SW 1271 (cell line): ENCODE measurements around the gene DPY19L3.
A peak's percentile ranks its signal among the peaks of the same experiment; 100 is the strongest.
"Not testable (repeated sequence)": the region's sequence is repeated elsewhere in the genome, so short reads cannot be mapped to it uniquely, and the experiment has no call there.

Source experiments
- DNase-seq, 2 experiments: peaks; one replicate each; lab custom pipeline; 2025; lab: John Stamatoyannopoulos, UW

Gene DPY19L3

DNA sequence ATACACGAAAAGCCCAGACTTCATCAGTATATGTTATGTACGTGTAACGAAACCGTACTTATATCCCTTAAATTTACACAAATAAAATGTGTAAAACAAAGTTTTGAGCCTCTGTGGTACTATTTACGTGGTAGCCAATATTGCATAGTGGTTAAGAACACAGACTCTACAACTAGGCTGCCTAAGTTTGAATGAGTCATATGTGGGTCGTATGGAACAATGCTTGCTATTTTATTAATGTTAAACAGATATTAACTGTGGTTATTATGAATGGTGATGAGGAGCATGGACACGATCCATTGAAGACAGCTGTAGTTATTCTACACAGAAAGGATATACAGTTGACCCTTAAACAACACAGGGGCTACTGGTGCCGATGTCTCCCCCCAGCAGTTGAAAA, 42.5 kb downstream of the DPY19L3 start:
- DNase-seq: no peak

DNA sequence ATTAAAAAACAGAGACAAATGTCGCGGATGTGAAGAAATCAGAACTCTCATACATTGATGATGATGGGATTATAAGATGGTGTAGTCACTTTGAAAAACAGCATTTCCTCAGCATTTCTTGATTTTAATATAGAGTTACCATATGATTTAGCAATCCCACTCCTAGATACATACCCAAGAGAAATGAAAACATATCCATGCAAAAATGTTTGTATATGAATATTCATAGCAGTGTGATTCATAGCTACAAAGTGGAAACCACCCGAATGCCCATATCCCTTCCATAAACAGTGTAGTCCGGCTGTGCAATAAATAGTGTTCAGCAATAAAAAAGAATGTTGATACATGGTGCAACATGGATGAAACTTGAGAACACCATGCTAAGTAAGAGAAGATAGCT, 44.6 kb downstream of the DPY19L3 start:
- no peak for DNase-seq

DNA sequence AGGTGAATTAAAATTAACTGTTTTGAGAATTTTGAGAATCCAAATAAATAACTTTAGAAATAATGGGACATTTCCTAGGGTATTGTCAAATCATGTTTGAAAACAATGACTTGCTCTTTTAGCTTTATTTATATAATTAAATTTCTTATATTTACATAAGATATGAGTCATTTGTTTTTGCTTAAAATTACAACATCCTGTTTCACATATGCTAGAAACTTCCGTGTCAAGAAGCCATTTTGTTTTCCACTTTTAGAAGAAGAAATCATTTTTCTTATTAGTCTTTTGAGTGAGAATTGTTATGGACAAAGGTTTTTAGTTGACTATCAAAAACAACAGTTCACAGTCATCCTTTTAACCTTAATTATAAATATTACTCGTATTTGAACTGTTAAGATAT, 48.2 kb downstream of the DPY19L3 start:
- DNase-seq: no peak

DNA sequence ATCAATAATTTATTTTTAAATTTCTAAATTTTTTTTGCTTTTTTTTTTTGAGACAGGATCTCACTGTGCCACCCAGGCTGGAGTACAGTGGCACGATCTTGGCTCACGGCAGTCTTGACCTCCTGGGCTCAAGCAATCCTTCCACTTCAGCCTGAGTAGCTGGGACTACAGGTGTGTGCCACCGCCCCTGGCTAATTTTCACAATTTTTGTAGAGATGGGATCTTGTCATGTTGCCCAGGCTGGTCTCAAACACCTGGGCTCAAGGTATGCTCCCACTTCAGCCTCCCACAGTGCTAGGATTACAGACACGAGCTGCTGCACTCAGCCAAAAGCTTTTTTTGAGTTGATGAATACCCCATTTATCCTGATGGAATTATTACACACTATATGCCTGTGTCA, 50.8 kb downstream of the DPY19L3 start:
- DNase-seq: no peak

DNA sequence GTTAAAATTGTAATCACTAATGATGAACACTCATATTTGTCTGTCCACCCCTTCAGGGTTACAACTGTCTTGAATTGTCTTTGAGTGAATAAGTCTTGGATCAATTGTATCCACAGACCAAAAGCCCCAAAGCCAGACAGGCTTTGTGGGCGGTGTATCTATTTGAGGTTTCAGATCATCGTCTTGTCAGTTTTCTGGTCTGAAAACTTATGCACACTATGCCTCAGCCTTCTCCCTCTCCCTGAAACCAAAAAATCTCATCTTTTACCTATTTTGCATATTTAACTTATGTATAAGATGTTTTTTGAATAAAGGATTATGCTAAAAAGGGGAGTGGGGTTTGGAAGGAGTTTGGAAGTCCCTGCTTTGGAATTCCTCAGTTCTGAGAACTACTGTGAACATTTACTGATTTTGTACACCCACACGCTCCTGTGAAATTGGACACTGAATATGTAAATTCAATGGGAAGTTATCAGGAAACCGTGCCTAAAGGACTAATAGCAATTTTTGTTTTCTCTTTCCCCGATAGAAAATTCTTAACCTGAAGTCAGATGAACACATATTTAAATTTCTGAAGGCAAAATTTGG, 52.1 kb downstream of the DPY19L3 start:
- DNase-seq: no peak

DNA sequence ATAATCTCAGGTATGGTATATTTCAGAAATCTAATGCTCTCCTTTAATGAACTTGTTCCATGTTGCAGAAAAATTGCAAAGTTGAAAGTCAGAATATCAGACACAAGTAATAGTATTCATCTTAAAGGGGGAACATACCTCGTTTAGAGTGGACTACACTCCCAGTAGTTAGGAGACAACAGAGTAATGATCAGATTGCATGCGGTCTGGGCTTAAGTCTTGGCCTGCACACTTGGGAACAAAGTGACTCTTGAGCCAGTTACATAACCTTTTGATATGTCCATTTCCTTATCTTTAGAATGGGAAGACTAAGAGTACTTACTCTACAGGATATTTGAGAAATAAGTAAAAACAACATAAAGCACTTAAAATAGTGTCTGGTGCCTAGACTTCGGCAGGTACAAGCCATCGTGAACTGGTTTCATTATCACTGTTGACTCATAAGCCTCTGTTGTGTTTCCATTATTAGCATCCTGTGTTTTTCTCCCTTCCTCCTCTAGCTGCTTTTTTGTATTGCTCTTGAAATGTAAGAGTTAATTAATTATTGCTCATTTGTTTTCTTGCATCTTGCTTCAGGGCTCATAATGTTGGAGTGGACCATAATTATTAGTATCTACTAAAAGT, 53.0 kb downstream of the DPY19L3 start:
- no peak for DNase-seq

DNA sequence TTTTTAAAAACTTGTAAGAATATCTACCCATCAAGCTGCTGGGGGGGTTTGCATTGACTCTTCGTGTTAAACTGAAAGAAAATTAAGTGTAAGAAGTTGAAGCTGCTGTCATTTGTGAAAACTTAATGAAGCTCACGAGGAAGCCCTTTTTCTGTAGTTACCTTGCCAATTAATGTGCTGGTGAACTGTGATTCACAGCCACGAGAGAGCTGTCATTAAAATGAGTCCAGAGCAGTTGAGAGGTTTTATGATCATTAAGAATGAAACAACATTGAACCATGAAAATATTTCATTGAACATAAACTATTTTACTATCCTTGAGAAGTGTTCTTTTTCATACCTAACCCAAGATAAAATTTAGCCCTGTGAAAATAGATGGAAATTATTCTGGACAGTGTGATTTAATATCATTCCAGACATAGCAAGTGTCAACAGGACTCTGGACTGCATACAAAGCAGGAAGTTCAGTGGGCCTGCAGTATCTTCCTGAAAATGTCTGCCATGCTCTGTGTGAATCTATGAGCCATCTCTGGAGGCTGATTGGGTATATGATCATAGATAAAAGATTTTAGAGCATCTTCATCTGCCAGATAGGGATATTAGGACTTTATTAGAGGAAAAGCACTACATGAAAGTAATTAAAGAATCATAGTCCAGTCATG, 53.8 kb downstream of the DPY19L3 start:
- no peak for DNase-seq

DNA sequence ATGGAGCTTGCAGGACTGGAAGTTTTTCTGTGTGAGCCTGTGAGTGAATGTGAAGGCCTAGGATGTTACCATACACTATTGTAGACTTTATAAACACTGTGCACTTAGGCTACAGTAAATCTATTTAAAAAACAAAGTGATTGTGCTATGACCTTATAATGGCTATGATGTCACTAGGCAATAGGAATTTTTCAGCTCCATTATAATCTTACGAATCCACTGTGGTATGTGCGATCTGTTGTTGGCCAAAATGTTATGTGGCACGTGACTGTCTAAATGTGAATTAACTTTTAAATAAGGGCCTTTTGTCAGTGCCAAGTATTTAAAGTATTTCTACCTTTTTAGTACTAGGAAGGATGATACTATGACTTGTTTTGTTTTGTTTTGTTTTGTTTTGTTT, 54.9 kb downstream of the DPY19L3 start:
- no peak for DNase-seq

DNA sequence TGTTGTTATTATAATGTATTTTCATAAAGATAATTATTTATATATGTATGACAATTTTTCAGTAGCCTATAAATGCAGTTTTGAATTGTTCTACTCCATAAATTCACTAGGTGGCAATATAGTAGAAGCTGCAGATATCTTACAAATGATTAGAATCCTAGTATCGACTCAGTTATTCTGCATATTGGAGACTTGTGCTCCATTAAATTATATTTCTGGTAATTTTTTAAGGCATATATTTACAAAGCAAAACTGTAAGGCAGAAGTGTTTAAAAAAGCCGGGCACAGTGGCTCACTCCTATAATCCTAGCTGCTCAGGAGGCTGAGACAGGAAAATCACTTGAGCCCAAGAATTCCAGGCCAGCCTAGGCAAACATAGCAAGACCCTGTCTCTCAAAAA, 58.7 kb downstream of the DPY19L3 start:
- peak in 1 of 2 experiments; percentile 29 for DNase-seq

DNA sequence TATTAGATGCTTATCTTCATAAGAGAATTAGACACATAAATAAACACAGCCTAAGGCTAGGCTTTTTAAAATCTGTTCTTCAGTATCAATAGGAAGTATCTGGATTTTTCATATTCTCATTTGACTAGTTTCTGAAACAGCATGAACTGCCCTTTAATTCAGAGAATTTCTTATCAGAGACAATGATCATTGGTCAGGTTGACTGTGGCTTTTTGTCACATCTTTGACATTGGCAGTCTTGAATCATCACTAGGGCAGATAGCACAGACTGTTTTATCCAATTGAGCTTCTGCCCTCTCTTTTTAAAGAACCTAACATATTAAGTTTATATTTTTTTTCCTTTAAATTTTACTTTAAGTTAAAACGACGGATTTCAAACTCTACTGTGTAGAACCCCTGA, 59.6 kb downstream of the DPY19L3 start:
- no peak for DNase-seq

DNA sequence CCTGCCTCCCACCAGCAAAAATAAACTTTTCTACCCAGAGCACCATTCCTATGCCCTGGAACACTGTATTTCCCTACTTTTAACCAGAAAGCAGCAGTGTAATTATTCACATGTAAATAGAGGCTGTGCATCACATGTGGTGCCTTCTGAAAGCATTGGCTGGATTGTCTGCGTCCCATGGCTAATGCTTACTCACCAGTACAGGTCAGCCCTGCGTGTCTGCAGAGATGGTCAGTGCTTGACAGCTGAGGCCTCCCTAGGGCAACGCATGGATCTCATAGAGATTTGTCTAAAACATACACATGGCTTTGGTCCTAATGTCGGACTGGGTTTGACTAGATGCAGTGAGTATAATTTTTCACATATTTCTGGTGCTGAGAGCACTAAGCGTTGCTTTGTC, 64.2 kb downstream of the DPY19L3 start:
- no peak for DNase-seq

DNA sequence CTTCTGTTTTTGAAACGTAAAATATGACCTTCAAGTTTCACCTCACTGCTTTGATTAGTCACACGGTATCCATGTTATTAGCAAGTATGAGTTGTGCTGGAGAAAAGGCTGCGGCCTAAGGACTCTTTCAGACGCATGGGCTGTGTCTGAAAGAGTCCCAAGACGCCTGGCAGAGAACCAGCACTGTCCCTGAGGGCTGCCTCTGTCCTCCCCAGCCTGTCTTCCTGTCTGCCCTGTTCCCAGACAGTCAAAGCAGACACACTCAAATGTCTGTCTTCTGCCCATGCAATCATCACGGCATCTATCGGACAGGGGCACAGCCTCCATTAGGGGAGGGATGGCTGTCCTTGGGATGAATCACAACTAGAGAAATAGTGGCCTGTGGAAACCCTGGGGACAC, 65.5 kb downstream of the DPY19L3 start:
- no peak for DNase-seq

DNA sequence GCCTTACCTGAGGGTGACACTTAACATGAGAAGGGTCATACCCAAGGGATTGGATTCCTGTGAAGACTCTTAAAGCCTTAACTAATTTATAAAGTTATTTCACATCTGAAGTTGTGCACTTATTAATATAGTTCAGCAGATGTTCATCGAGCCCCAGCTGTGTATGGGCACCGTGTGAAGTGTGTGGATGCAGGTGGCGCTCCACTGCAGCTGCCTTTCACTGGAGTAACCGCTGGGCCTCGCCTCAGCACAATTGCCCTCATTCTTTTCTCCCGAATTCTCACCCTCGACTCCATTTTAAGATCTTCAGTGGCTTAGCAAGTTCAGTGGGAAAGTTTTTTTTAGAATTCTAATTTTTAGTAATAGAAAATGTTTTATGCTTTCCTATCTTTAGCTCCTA, 66.2 kb downstream of the DPY19L3 start:
- no peak for DNase-seq

DNA sequence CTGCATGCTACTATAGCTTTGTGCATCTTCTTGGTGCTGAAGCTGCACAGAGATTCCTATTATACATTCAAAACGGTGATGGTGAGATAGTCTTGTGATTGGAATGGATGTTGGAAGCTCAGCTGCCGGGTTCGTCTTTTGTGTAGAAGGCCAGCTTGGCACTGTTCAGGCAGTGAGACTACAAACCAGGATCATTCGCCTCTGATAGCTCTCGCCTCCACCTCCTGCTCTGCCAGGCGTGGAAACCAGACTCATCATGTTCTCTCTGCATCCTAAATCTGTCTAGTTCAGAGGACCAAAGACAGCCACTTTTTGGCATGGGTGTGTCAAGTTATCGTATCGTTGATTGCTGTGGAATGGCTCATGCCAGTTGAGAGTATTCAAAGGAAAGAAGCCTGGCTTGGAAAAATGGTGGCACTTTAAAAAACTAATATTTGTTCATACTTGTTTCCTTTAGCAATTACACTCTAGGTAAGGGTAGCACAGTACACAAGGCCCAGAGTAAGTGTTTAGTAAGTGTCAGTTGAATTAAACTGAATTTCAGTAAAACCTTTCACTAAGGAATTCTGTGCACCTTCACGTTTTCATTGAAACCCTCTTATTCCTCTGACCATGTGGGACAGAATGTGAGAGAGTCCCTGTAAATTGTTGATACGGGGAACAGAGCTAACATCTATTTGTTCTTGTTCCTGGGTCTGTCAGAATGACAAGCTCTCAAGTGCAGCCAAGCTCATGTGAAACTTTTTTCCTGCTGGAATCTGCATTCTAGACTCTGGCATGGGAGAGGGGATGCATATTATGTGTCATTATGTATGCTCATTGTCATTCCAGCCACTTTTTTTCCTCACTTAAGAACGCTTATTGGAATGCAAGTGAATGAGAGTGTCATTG, 69.8 kb downstream of the DPY19L3 start:
- DNase-seq: no peak

DNA sequence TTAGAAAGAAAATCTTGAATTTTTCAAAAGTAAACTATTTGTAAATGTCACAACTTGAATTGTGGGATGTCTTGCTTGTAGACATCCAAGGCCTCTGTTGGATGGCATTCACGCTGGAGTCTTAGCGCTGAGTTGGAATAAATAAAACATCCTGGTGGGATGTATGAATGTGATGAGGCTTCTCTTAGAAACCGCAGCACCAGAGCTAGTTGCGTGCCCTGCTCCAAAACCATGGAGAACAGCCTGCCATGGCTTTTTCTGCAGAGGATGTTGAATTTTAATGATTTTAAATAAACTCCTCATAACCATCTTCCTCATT, 70.4 kb downstream of the DPY19L3 start:
- DNase-seq: no peak

DNA sequence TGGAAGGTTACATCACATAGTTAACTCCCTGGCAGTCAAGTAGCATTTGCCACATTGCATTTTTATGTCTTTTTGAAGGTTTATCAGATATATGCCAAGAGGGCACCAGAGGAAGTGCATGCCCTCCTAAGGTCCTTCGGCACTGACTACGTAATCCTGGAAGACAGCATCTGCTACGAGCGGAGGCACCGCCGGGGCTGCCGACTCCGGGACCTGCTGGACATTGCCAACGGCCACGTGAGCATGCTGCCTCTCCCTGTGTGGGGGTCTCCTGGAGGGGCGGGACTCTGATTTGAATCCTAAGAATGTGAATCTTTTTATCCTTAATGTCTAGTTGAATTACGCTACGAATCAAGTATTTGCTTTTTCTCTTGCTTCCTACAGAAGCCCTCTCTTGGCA, 74.8 kb downstream of the DPY19L3 start:
- no peak for DNase-seq

DNA sequence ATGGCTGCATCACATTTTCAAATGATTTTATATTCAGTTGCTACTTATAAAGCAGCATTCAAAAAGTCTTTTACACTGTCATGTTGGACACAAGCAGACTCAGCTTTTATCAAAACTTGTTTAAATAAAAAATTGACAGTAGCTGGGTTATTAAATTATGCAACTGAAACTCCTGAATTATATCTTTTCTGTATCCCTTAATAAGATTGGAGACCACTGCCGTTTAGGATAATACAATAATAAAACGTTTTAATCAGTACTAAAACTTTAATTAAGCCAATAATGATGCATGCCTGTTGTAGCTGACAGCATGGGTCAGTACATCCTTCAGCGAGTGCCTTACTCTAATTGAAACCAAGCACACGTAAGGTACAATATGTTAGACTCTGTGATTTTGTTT, 78.0 kb downstream of the DPY19L3 start:
- no peak for DNase-seq

DNA sequence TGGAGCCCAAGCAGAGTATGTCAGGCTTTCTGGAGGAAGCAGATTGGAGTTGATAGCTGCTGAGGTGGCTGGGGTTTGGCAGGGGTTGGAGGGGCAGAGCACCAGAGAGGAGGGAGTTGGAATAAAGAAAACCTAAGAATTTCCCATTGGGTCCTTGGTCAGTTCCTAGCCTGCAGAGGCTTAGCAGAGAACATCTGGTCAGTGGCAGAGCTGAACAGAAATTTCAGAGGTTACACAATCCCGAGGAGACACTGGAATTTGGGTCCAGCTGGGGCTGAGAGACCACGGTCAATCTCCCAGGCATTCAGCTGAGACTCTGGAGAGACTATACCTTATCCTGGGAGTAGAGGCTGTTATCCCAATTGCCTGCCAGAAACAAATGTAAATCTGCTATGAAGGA, 84.4 kb downstream of the DPY19L3 start:
- no peak for DNase-seq

DNA sequence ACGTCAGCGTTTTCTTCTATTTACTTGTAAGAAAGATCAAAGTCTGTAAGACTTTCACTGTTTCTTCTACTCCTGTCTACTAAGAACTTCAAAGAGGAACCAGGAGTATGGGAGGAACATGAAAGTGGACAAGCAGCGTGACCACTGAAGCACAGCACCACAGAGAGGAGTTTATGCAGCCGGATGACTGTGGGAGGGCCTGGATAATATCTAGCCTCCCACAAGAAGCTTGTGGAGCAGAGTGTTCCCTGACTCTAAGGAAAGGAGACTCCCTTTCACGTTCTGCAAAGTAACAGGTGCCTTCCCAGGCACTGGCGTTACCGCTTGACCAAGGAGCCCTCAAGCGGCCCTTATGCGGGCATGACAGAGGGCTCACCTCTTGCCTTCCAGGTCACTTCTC, 91.8 kb downstream of the DPY19L3 start:
- DNase-seq: no peak

DNA sequence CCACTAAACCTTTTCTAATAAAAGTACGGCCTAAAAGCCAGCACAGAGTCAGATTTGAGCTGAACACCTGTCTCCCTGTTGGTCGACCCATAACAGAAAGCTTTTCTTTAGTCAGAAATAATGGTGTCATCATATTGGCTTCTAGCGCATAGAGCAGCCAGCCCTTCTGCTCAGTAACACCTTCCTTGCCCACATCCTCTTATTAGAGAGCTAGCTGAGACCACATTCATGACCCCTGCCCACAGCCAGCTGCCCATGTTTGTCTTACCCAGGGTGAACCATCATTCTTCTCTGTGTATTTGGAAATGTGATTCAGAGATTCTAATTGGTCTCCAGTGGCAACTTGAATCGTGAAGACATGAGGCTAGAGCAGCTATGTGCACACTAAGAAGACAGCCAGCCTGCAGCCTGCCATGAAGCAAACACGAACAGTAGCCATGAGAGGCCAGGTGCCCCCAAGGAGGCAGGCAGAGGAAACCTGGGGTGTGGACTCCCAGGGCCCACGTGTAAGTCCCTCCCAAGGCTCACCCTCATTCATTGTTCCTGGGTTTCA, 93.2 kb downstream of the DPY19L3 start:
- DNase-seq: no peak

DNA sequence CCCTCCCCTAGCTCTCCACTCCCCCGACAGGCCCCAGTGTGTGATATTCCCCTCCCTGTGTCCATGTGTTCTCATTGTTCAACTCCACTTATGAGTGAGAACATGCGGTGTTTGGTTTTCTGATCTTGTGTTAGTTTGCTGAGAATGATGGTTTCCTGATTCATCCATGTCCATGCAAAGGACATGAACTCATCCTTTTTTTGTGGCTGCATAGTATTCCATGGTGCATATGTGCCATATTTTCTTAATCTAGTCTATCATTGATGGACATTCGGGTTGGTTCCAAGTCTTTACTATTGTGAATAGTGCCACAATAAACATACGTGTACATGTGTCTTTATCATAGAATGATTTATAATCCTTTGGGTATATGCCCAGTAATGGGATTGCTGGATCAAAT, 106.9 kb downstream of the DPY19L3 start:
- not testable (repeated sequence) for DNase-seq

DNA sequence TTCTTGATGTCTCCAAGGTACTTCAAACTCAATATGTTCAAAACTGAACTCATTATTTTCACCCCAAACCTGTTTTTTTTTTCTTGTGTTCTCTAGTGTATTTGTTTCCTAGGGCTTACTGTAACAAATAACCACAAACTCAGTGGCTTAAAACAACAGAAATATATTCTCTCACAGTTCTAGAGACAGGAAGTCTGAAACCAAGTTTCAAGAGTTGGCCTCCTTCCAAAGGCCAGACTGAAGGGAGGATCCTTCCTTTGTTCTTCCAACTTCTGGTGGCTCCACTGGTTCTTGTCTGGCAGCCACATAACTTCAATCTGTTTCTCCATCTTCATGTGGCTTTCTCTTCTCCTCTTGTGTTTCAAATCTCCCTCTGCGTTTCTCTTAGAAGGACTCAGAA, 113.5 kb downstream of the DPY19L3 start:
- DNase-seq: no peak

DNA sequence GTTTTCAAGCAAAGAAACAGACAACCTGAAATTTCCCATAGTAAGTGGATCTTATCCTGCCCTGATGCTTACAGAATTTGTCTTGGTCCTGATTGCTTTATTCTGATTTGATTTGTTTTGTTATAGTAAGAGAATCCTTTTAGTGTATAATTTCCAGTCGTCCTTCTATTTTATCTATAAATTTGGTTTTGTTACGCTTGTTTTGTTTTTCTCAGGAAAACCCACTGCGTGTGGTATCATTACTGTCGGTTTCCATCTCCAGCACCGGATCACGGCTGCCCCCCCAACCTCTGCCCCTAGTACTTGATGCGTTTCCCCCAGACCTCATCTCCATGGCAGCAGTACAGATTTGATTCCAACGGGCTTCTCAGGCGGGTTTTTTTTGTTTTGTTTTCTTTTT, 117.4 kb downstream of the DPY19L3 start:
- no peak for DNase-seq
